ENCODE data around the gene GPD2. TPM values are rescaled to one million over a fixed set of nuclear protein-coding genes. Genes with fewer than 3 reads are reported as not detected.

The GPD2 gene
- polyA plus RNA-seq, 1 experiment, result 20.7 TPM

- POLR2A ChIA-PET, result no interaction called here
- no peak overlapping the region for H3K27ac ChIP-seq (ENCODE audit: low read depth, low read length)
- no peaks in the 10 kb centered on the region for H3K27me3 ChIP-seq (ENCODE audit: control insufficient read depth, insufficient read depth, low read length)
- no peak for TF ChIP-seq CTCF (IDR thresholded peaks at IDR 0.05; ENCODE audit: low read depth, low read length)
- H3K9me3 ChIP-seq (ENCODE audit: control insufficient read depth, insufficient read depth, low read length), result no peaks in the 10 kb centered on the region
- DNase-seq (ENCODE audit: low read depth, low spot score), result no peak
- CTCF ChIA-PET, result interaction anchor here (1.4 kb wide), 1 partner anchor 9 kb away, joined by 3 read pairs; no protein-coding TSS in a partner anchor
- no peak overlapping the region for H3K4me3 ChIP-seq (ENCODE audit: low read depth, low read length)
Observed at GRCh38 chr2:156471762-156472161, 35.6 kb downstream of the GPD2 start.

- CTCF ChIA-PET, result interaction anchor here (0.8 kb wide), 1 partner anchor 9 kb away, joined by 3 read pairs; no protein-coding TSS in a partner anchor
- no peak overlapping the region for H3K4me3 ChIP-seq (ENCODE audit: low read depth, low read length)
- TF ChIP-seq CTCF (IDR thresholded peaks at IDR 0.05; ENCODE audit: low read depth, low read length), result no peak
- no peaks in the 10 kb centered on the region for H3K9me3 ChIP-seq (ENCODE audit: control insufficient read depth, insufficient read depth, low read length)
- H3K27me3 ChIP-seq (ENCODE audit: control insufficient read depth, insufficient read depth, low read length), result no peaks in the 10 kb centered on the region
- no peak overlapping the region for H3K27ac ChIP-seq (ENCODE audit: low read depth, low read length)
- POLR2A ChIA-PET, result no interaction called here
- DNase-seq (ENCODE audit: low read depth, low spot score), result no peak
Observed at GRCh38 chr2:156472686-156473085, 36.5 kb downstream of the GPD2 start.

GRCh38 chr2:156473445-156473844, 37.3 kb downstream of the GPD2 start:
- ChIA-PET POLR2A (no interaction called here), CTCF (interaction anchor here (0.8 kb wide), 1 partner anchor 10 kb away, joined by 3 read pairs; no protein-coding TSS in a partner anchor)
- TF ChIP-seq CTCF (IDR thresholded peaks at IDR 0.05; ENCODE audit: low read depth, low read length), result no peak
- DNase-seq (ENCODE audit: low read depth, low spot score), result no peak
- H3K27ac ChIP-seq (ENCODE audit: low read depth, low read length), result no peak overlapping the region
- H3K9me3 ChIP-seq (ENCODE audit: control insufficient read depth, insufficient read depth, low read length), result no peaks in the 10 kb centered on the region
- H3K27me3 ChIP-seq (ENCODE audit: control insufficient read depth, insufficient read depth, low read length), result no peaks in the 10 kb centered on the region
- H3K4me3 ChIP-seq (ENCODE audit: low read depth, low read length), result no peak overlapping the region

GRCh38 chr2:156474401-156474800, 38.2 kb downstream of the GPD2 start:
- POLR2A ChIA-PET, result no interaction called here
- H3K9me3 ChIP-seq (ENCODE audit: control insufficient read depth, insufficient read depth, low read length), result no peaks in the 10 kb centered on the region
- CTCF ChIA-PET, result interaction anchor here (0.7 kb wide), 1 partner anchor 828 kb away, joined by 3 read pairs; no protein-coding TSS in a partner anchor
- no peak for DNase-seq (ENCODE audit: low read depth, low spot score)
- no peak for TF ChIP-seq CTCF (IDR thresholded peaks at IDR 0.05; ENCODE audit: low read depth, low read length)
- no peak overlapping the region for H3K4me3 ChIP-seq (ENCODE audit: low read depth, low read length)
- no peaks in the 10 kb centered on the region for H3K27me3 ChIP-seq (ENCODE audit: control insufficient read depth, insufficient read depth, low read length)
- H3K27ac ChIP-seq (ENCODE audit: low read depth, low read length), result no peak overlapping the region

GRCh38 chr2:156476021-156476849, 40.1 kb downstream of the GPD2 start:
- Histone ChIP-seq H3K4me3 (ENCODE audit: low read depth, low read length) (no peak overlapping the region), H3K27ac (ENCODE audit: low read depth, low read length) (no peak overlapping the region), H3K27me3 (ENCODE audit: control insufficient read depth, insufficient read depth, low read length) (no peaks in the 10 kb centered on the region), H3K9me3 (ENCODE audit: control insufficient read depth, insufficient read depth, low read length) (no peaks in the 10 kb centered on the region)
- CTCF ChIA-PET, result no interaction called here
- no peak for DNase-seq (ENCODE audit: low read depth, low spot score)
- no peak for TF ChIP-seq CTCF (IDR thresholded peaks at IDR 0.05; ENCODE audit: low read depth, low read length)
- POLR2A ChIA-PET, result no interaction called here

Measured in AG04450 (cell line).